AG04450 (cell line): ENCODE measurements around the gene CDH4. TPM values are rescaled to one million over a fixed set of nuclear protein-coding genes. Genes with fewer than 3 reads are reported as not detected.
A peak's percentile ranks its signal among the peaks of the same experiment; 100 is the strongest.

Source experiments
- CTCF ChIA-PET: fragments of 300-600, 350-600 bp; formaldehyde crosslinking; extraction: SDS; loops from one replicate; lab custom pipeline; 2022; ENCODE audit warnings: antibody characterized with exemption, inconsistent platforms; lab: Charles Lee
- POLR2A ChIA-PET: fragments of 350-600 bp; formaldehyde crosslinking; extraction: SDS; loops from one replicate; lab custom pipeline; 2021; ENCODE audit warnings: antibody characterized with exemption, inconsistent platforms; lab: Yijun Ruan, JAX
- DNase-seq: peaks from one replicate; pipeline ENCODE4 v3.0.0-alpha.2; 2011; ENCODE audit warnings: low read depth, low spot score
- H3K27ac ChIP-seq: one replicate; pipeline ENCODE4 v1.5.1; 2012; ENCODE audit warnings: low read depth, low read length, control low read depth
- H3K27me3 ChIP-seq: one replicate; pipeline ENCODE4 v1.6.0; 2012; ENCODE audit warnings: low read length; ENCODE audit not compliant: control insufficient read depth, insufficient read depth
- H3K4me3 ChIP-seq: 2 replicates; pipeline ENCODE4 v1.5.1; 2011; ENCODE audit warnings: mild to moderate bottlenecking, low read depth, low read length, control low read depth
- H3K9me3 ChIP-seq: 2 replicates; pipeline ENCODE4 v1.5.1; 2012; ENCODE audit warnings: low read length; ENCODE audit not compliant: control insufficient read depth, insufficient read depth
- polyA plus RNA-seq: library from polyadenylated mRNA; depleted of rRNA; stranded (reverse); fragments of >200 nt; gene quantifications from 2 replicates; pipeline ENCODE4 v1.2.3, GENCODE V29; 2011
- TF ChIP-seq, protein P1 (sequence below): IDR thresholded peaks from 2 replicates; pipeline ENCODE4 v1.5.1; 2011; ENCODE audit warnings: low read depth, low read length, control low read depth, inconsistent platforms

Gene CDH4
- polyA plus RNA-seq, 1 experiment, result 1.6 TPM

DNA sequence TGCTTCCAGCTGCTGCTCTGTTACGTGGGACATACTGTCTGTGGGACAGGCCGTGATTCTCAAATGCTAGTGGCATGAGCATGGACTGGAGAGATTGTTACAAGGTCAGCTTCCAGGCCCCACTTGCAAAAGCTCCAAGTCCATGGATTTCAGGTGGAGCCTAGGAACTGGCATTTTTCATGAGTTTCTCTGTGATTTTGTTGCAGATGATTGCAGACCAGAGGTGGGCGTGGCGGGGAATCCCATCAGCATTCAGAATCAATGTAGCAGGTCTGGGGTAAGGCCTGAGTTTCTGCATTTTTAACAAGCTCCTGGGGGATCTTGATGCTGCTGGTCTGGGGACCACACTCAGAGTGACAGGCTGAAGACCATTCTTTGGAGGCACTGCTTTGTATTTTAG is 2.4 kb upstream of the CDH4 start:
- TF ChIP-seq, protein P1, sequence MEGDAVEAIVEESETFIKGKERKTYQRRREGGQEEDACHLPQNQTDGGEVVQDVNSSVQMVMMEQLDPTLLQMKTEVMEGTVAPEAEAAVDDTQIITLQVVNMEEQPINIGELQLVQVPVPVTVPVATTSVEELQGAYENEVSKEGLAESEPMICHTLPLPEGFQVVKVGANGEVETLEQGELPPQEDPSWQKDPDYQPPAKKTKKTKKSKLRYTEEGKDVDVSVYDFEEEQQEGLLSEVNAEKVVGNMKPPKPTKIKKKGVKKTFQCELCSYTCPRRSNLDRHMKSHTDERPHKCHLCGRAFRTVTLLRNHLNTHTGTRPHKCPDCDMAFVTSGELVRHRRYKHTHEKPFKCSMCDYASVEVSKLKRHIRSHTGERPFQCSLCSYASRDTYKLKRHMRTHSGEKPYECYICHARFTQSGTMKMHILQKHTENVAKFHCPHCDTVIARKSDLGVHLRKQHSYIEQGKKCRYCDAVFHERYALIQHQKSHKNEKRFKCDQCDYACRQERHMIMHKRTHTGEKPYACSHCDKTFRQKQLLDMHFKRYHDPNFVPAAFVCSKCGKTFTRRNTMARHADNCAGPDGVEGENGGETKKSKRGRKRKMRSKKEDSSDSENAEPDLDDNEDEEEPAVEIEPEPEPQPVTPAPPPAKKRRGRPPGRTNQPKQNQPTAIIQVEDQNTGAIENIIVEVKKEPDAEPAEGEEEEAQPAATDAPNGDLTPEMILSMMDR, result no peak
- H3K27ac ChIP-seq, result no peak overlapping the region
- POLR2A ChIA-PET, result no interaction called here
- H3K9me3 ChIP-seq, result no peaks in the 10 kb centered on the region
- no peak overlapping the region for H3K4me3 ChIP-seq
- CTCF ChIA-PET, result interaction anchor here (1.0 to 7.6 kb wide), 3 partner anchors 13 to 257 kb away, joined by 3 to 63 read pairs (median 15); no protein-coding TSS in a partner anchor
- H3K27me3 ChIP-seq, result peaks cover 34% of the 10 kb centered on the region
- no peak for DNase-seq

DNA sequence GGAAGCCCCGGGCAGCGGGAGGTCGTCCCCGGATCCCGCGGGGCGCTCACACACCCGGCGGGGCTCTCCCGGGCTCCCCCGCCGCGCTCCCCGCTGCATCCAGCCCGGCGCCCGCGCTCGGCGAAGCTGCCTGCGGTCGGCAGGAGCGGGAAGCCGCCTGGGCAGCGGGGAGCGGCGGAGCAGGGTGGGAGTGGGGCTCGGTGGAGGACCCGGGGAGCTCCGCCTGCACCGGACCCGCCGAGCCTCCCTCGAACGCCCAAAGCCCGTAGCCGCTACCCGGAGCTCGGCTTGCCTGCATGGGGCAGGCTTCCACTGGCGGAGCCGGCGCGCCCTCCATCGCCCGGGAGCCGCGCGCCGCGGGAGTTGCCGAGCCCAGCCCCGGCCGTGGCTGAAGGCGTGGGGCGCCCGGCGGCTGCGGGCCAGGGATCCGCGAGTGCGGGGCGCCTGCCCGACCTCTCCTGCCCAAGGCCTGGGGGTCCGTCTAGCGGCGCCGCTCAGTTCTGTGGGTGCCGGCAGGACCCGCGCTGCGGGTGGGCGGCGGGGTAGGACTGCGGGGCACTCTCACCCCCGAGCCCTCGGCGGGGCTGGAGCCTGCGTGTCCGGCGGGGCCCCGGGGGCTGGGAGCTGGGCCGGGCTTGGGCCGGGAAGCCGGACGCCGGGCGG is 671 bp downstream of the CDH4 start:
- ChIA-PET POLR2A (interaction anchor here (0.7 kb wide), 1 partner anchor 67 kb away, joined by 3 read pairs; no protein-coding TSS in a partner anchor), CTCF (interaction anchor here (0.8 to 7.6 kb wide), 7 partner anchors 10 to 1043 kb away, joined by 3 to 63 read pairs (median 5); no protein-coding TSS in a partner anchor)
- Histone ChIP-seq H3K27me3 (peaks cover 25% of the 10 kb centered on the region), H3K9me3 (no peaks in the 10 kb centered on the region), H3K27ac (no peak overlapping the region), H3K4me3 (peak overlapping the region; percentile 65)
- TF ChIP-seq, protein P1, result no peak
- no peak for DNase-seq

DNA sequence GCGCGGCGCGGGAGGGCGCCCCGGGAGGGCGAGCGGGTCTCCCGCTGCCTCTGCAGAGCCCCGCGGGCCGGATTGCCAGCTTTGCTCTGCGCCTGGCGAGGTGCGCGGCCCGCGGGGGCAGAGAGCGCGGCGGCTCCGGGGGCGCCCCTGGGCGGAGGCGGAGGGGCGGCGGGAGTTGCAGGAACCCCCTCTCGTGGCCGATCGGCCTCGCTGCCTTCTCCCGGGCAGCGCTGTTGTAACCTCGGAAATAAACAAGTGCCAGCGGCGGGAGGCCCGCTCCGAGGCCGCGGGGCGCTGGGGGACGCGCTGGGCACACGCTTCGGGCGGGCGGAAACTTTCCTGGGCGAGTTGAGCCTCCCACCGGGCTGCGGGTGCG is 1.2 kb downstream of the CDH4 start:
- Histone ChIP-seq H3K27me3 (peaks cover 21% of the 10 kb centered on the region), H3K9me3 (no peaks in the 10 kb centered on the region), H3K4me3 (peak overlapping the region; percentile 65), H3K27ac (no peak overlapping the region)
- no peak for DNase-seq
- CTCF ChIA-PET, result interaction anchor here (0.8 to 7.6 kb wide), 8 partner anchors 10 to 1196 kb away, joined by 3 to 63 read pairs (median 4); no protein-coding TSS in a partner anchor
- TF ChIP-seq, protein P1, result peak; percentile 44
- POLR2A ChIA-PET, result interaction anchor here (0.7 to 0.8 kb wide), 2 partner anchors 67 kb away, joined by 3 read pairs; no protein-coding TSS in a partner anchor

DNA sequence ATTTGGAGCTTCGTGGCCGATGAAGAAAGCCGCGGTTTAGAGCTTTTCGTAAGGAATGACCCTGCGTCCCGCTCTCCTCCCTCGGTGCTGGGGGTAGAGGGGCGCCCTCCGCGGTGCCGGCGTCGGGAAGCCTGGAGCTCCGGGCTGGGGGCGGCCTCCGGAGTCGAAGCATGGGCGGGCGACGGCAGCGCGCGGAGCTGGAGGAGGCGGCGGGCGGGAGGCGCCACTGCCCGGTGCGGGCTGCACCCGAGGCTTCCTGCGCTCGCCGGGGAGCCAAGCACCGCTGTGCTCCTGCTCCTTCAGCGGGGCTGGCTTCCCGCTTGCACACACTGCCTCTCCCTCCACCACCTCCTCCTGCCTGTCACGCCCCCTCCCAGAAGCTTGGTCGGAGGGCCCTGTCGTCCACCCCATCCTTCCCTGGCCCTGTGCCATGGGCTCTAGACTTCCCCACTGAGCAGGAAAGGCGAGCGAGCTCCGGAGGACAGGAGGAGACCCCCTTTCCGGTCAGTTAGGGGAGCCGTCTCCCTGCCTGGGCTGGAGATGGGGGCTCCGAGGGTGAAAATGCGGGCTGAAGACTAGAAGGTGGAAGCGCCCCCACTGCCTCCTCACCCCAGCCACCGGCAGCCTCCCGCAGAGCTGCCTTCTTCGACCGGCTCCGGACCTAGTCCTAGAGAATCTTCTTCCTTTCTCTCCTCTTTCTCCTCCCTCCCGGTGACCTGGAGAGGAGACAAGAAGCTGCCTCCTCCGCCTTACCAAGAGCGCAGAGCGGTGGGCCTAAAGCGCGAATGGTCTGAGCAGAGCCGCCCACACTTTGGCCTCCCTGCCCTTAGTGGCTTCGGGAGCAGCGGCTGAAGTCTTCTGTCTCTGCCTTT is 1.8 kb downstream of the CDH4 start:
- ChIA-PET CTCF (interaction anchor here (0.6 to 7.6 kb wide), 9 partner anchors 9 to 1197 kb away, joined by 3 to 63 read pairs (median 4); no protein-coding TSS in a partner anchor), POLR2A (interaction anchor here (0.8 kb wide), 1 partner anchor 68 kb away, joined by 3 read pairs; no protein-coding TSS in a partner anchor)
- TF ChIP-seq, protein P1, result no peak

More for the DNA sequence above, 1.8 kb downstream of the CDH4 start:
- no peak for DNase-seq
- peak overlapping the region; percentile 65 for H3K4me3 ChIP-seq
- peaks cover 18% of the 10 kb centered on the region for H3K27me3 ChIP-seq
- peak overlapping the region; percentile 39 for H3K27ac ChIP-seq
- no peaks in the 10 kb centered on the region for H3K9me3 ChIP-seq
